HG03520 (cell line): ENCODE data around the gene DEFB113.
"Not testable (repeated sequence)": the region's sequence is repeated elsewhere in the genome, so short reads cannot be mapped to it uniquely, and the experiment has no call there.

Experiments used
- ATAC-seq: cut with Tn5 transposase; IDR thresholded peaks from one replicate; pipeline ENCODE4 v1.9.1; 2021; ENCODE audit warnings: mild to moderate bottlenecking, moderate library complexity; ENCODE audit not compliant: unreplicated experiment

DEFB113 gene

GRCh38 chr6:49969605-49970004 is at the start of gene DEFB113:
DEFB113 (minus strand) TSS chr6:49969625; CDS start chr6:49969625, 0 bp downstream.
- no peak for ATAC-seq

GRCh38 chr6:50007819-50008218 is 38.4 kb upstream of the DEFB113 start:
- no peak for ATAC-seq

GRCh38 chr6:50003139-50003538 is 33.7 kb upstream of the DEFB113 start:
- ATAC-seq, result no peak

GRCh38 chr6:49995278-49995677 is 25.9 kb upstream of the DEFB113 start:
- no peak for ATAC-seq

- no peak for ATAC-seq
Observed at GRCh38 chr6:49988900-49989299, 19.5 kb upstream of the DEFB113 start.

- ATAC-seq, result no peak
Observed at GRCh38 chr6:49987749-49988148, 18.3 kb upstream of the DEFB113 start.

- no peak for ATAC-seq
Observed at GRCh38 chr6:49986551-49986950, 17.1 kb upstream of the DEFB113 start.

GRCh38 chr6:49982046-49982445 is 12.6 kb upstream of the DEFB113 start:
- no peak for ATAC-seq

- ATAC-seq, result no peak
Observed at GRCh38 chr6:49980898-49981297, 11.5 kb upstream of the DEFB113 start.

- peak; percentile 38 for ATAC-seq
Observed at GRCh38 chr6:49979584-49979983, 10.2 kb upstream of the DEFB113 start.

GRCh38 chr6:49978332-49979226 is 9.2 kb upstream of the DEFB113 start:
- ATAC-seq, result peak; percentile 48

GRCh38 chr6:49966823-49967222 is 2.6 kb downstream of the DEFB113 start:
- ATAC-seq, result no peak

- ATAC-seq, result no peak
Observed at GRCh38 chr6:49966334-49966733, 3.1 kb downstream of the DEFB113 start.

GRCh38 chr6:49964064-49964463 is 5.4 kb downstream of the DEFB113 start, which contains the start of gene DEFB114:
DEFB114 (minus strand) TSS chr6:49964164; CDS start chr6:49964105, 59 bp downstream.
- no peak for ATAC-seq

- ATAC-seq, result no peak
Observed at GRCh38 chr6:49958180-49958579, 11.2 kb downstream of the DEFB113 start.

- ATAC-seq, result no peak
Observed at GRCh38 chr6:49955847-49956246, 13.6 kb downstream of the DEFB113 start.

GRCh38 chr6:49951926-49952325 is 17.5 kb downstream of the DEFB113 start:
- no peak for ATAC-seq

GRCh38 chr6:49950415-49950751 is 19.0 kb downstream of the DEFB113 start:
- no peak for ATAC-seq

- ATAC-seq, result no peak
Observed at GRCh38 chr6:49949062-49949461, 20.4 kb downstream of the DEFB113 start.

GRCh38 chr6:49946835-49947234 is 22.6 kb downstream of the DEFB113 start:
- ATAC-seq, result no peak

- not testable (repeated sequence) for ATAC-seq
Observed at GRCh38 chr6:49944068-49944467, 25.4 kb downstream of the DEFB113 start.

- ATAC-seq, result no peak
Observed at GRCh38 chr6:49939993-49940498, 29.4 kb downstream of the DEFB113 start.
